CD14-positive monocyte (primary cell): ENCODE data around the gene SH3BP5. TPM values are rescaled to one million over a fixed set of nuclear protein-coding genes. Genes with fewer than 3 reads are reported as not detected.

ENCODE experiments used
- DNase-seq, 3 donors: peaks; one replicate each; pipeline ENCODE4 v3.0.0-alpha.2; 2011 to 2022
- H2AFZ ChIP-seq: 2 replicates; pipeline ENCODE4 v1.6.0; 2012; ENCODE audit warnings: mild to moderate bottlenecking, low read depth, low read length, inconsistent platforms; ENCODE audit not compliant: insufficient read depth, poor library complexity, severe bottlenecking
- H3K27ac ChIP-seq, 2 donors: 1 replicate in 1 of 2; 2 replicates in 1 of 2; pipeline ENCODE4 v1.5.1; 2012 to 2013; ENCODE audit warnings: low read length in 2 of 2, control low read depth in 1 of 2, inconsistent platforms in 1 of 2, low read depth in 1 of 2, mild to moderate bottlenecking in 1 of 2
- H3K27me3 ChIP-seq, 2 donors: one replicate each; pipeline versions ENCODE4 v1.6.0 to v1.6.1; 2011 to 2013; ENCODE audit warnings: low read length in 2 of 2; ENCODE audit not compliant: control insufficient read depth in 2 of 2, insufficient read depth in 2 of 2
- H3K36me3 ChIP-seq, 2 donors: replicated peaks in 1 of 2; 1 replicate in 1 of 2; 2 replicates in 1 of 2; pipeline versions ENCODE4 v1.5.1 to v1.6.1; 2012 to 2013; ENCODE audit warnings: low read length in 2 of 2, control low read depth in 1 of 2, inconsistent platforms in 1 of 2, mild to moderate bottlenecking in 1 of 2; ENCODE audit not compliant: insufficient read depth in 2 of 2, control insufficient read depth in 1 of 2
- H3K4me1 ChIP-seq, 2 donors: 1 replicate in 1 of 2; 2 replicates in 1 of 2; pipeline versions ENCODE4 v1.5.1 to v1.6.1; 2012 to 2013; ENCODE audit warnings: low read length in 2 of 2, control low read depth in 1 of 2, inconsistent platforms in 1 of 2, mild to moderate bottlenecking in 1 of 2, moderate library complexity in 1 of 2; ENCODE audit not compliant: insufficient read depth in 2 of 2, control insufficient read depth in 1 of 2
- H3K4me2 ChIP-seq: replicated peaks from 2 replicates; pipeline ENCODE3; 2012; ENCODE audit warnings: low read length, moderate library complexity, mild to moderate bottlenecking; ENCODE audit not compliant: poor library complexity, severe bottlenecking; ENCODE audit errors: extremely low read depth
- H3K4me3 ChIP-seq, 3 experiments: fragments of 200-600 bp in 1 of 3; sonication (generic) in 1 of 3; replicated peaks in 1 of 3; 1 replicate in 2 of 3; 2 replicates in 1 of 3; pipeline ENCODE4 v1.5.1; 2011 to 2013; ENCODE audit warnings: low read length in 3 of 3, mild to moderate bottlenecking in 3 of 3, control low read depth in 2 of 3, low read depth in 2 of 3, inconsistent platforms in 1 of 3, moderate library complexity in 1 of 3
- H3K79me2 ChIP-seq: 2 replicates; pipeline ENCODE4 v1.6.0; 2012; ENCODE audit warnings: mild to moderate bottlenecking, control low read depth, inconsistent platforms, low read length, moderate library complexity; ENCODE audit not compliant: insufficient read depth
- H3K9ac ChIP-seq: 2 replicates; pipeline ENCODE4 v1.6.0; 2017; ENCODE audit warnings: low read length, mild to moderate bottlenecking; ENCODE audit not compliant: insufficient read depth, poor library complexity, severe bottlenecking
- H3K9me3 ChIP-seq, 2 donors: replicated peaks in 1 of 2; 1 replicate in 1 of 2; 2 replicates in 1 of 2; pipeline versions ENCODE4 v1.5.1 to v1.6.1; 2012 to 2013; ENCODE audit warnings: low read length in 2 of 2, control low read depth in 1 of 2; ENCODE audit not compliant: control insufficient read depth in 1 of 2, insufficient read depth in 1 of 2
- H4K20me1 ChIP-seq: 2 replicates; pipeline ENCODE4 v1.6.0; 2012; ENCODE audit warnings: mild to moderate bottlenecking, low read length, control low read depth, moderate library complexity; ENCODE audit not compliant: insufficient read depth
- H3K27ac Mint-ChIP-seq, 7 donors: one replicate each; pipeline ENCODE4 v1.8.0; 2020; ENCODE audit warnings: mild to moderate bottlenecking in 7 of 7, mixed read lengths in 7 of 7, moderate library complexity in 6 of 7, inconsistent platforms in 2 of 7
- H3K27me3 Mint-ChIP-seq, 3 donors: one replicate each; pipeline ENCODE4 v1.8.0; 2021 to 2022; ENCODE audit warnings: low read depth in 3 of 3, mild to moderate bottlenecking in 3 of 3, mixed read lengths in 3 of 3, moderate library complexity in 3 of 3, inconsistent platforms in 1 of 3
- H3K36me3 Mint-ChIP-seq, 2 donors: one replicate each; pipeline ENCODE4 v1.8.0; 2020; ENCODE audit warnings: mixed read lengths in 2 of 2, inconsistent platforms in 1 of 2, mild to moderate bottlenecking in 1 of 2
- H3K4me1 Mint-ChIP-seq: one replicate; pipeline ENCODE4 v1.8.0; 2020; ENCODE audit warnings: mild to moderate bottlenecking, mixed read lengths
- H3K4me3 Mint-ChIP-seq, 2 donors: one replicate each; pipeline ENCODE4 v1.8.0; 2020; ENCODE audit warnings: mild to moderate bottlenecking in 2 of 2, mixed read lengths in 2 of 2, moderate library complexity in 1 of 2
- H3K9me3 Mint-ChIP-seq, 7 donors: one replicate each; pipeline ENCODE4 v1.8.0; 2020 to 2022; ENCODE audit warnings: mixed read lengths in 7 of 7, mild to moderate bottlenecking in 6 of 7, moderate library complexity in 6 of 7, inconsistent platforms in 2 of 7
- WGBS: methylation state at CpG from one replicate; pipeline ENCODE4 v1.1.5; 2013; ENCODE audit warnings: missing lambda C conversion rate; ENCODE audit not compliant: insufficient coverage; 5-methylcytosine and 5-hydroxymethylcytosine counted together
- intact Hi-C, 2 donors: fragments of 100-400 bp; cut with micrococcal nuclease; formaldehyde crosslinking; loops; one replicate each; pipeline versions ENCODE4 v1.15.0 to v1.15.1; 2023
- polyA plus RNA-seq, 3 donors: library from polyadenylated mRNA; depleted of rRNA in 1 of 3; unstranded in 2 of 3; stranded (reverse) in 1 of 3; fragments of 300-500 nt in 2 of 3; fragments of >200 nt in 1 of 3; fragmentation: Illumina TruSeq in 2 of 3; gene quantifications; 1 replicate in 2 of 3; 2 replicates in 1 of 3; pipeline ENCODE4 v1.2.3, GENCODE V29; 2012 to 2021
- TF ChIP-seq, protein P1 (sequence below): fragments of 200-600 bp; IDR thresholded peaks from one replicate; pipeline ENCODE4 v1.8.0; 2022; ENCODE audit warnings: antibody characterized with exemption, mild to moderate bottlenecking

SH3BP5 gene
- polyA plus RNA-seq, 3 donors, result 10.7 to 29.6 (median 22.8) TPM

- H3K4me1 Mint-ChIP-seq, result peaks cover 95% of the 10 kb centered on the region
- Histone ChIP-seq H3K4me2 (peak overlapping the region; percentile 24), H3K36me3 (no peaks in the 10 kb centered on the region), H3K79me2 (peaks cover 40% of the 10 kb centered on the region), H3K27me3 (no peaks in the 10 kb centered on the region), H3K9ac (peak overlapping the region; percentile 23), H3K4me1 (peaks cover 99 to 100% of the 10 kb centered on the region in 2 donors), H3K27ac (peak overlapping the region; percentile 91 to 99), H3K4me3 (peak overlapping the region in 1 of 3 experiments; percentile 8), H2AFZ (no peak overlapping the region), H4K20me1 (no peaks in the 10 kb centered on the region), H3K9me3 (no peaks in the 10 kb centered on the region)
- DNase-seq, result peak; percentile 66 to 90 (median 70)
- TF ChIP-seq, protein P1, sequence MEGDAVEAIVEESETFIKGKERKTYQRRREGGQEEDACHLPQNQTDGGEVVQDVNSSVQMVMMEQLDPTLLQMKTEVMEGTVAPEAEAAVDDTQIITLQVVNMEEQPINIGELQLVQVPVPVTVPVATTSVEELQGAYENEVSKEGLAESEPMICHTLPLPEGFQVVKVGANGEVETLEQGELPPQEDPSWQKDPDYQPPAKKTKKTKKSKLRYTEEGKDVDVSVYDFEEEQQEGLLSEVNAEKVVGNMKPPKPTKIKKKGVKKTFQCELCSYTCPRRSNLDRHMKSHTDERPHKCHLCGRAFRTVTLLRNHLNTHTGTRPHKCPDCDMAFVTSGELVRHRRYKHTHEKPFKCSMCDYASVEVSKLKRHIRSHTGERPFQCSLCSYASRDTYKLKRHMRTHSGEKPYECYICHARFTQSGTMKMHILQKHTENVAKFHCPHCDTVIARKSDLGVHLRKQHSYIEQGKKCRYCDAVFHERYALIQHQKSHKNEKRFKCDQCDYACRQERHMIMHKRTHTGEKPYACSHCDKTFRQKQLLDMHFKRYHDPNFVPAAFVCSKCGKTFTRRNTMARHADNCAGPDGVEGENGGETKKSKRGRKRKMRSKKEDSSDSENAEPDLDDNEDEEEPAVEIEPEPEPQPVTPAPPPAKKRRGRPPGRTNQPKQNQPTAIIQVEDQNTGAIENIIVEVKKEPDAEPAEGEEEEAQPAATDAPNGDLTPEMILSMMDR, result no peak
- peaks cover 0 to 6% (median 0%) of the 10 kb centered on the region in 3 donors for H3K27me3 Mint-ChIP-seq
- peaks cover 0 to 4% (median 0%) of the 10 kb centered on the region in 7 donors for H3K9me3 Mint-ChIP-seq
- intact Hi-C loops, result no loop called here
- peak overlapping the region; percentile 50 to 62 for H3K4me3 Mint-ChIP-seq
- peak overlapping the region; percentile 96 to 100 (median 99) for H3K27ac Mint-ChIP-seq
- WGBS, result 0% methylated on average over 2 of the region's 6 CpGs
- H3K36me3 Mint-ChIP-seq, result peaks cover 44 to 48% of the 10 kb centered on the region in 2 donors
These were observed 40.5 kb downstream of the SH3BP5 start for GRCh38 chr3:15291589-15292541.

DNA sequence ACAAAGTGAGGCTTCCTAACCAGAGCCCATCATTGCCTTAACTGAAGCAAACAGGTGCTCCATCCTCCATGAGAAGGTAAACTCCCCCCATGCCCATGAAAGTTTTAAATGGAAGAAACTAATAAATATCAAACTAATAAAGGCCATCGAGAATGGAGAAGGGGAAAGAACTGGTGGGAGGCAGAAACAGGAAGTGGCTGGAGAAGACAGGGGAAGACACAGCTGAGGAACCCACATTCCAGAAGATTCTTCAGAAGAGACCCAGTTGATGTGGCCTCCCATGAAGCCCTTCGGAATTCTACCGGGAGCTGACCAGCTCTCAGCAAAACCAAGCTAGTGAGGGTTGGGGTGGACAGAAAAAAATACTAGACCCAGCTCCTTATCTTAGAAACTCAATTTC is 41.6 kb downstream of the SH3BP5 start:
- Mint-ChIP-seq H3K36me3 (peaks cover 46 to 53% of the 10 kb centered on the region in 2 donors), H3K27me3 (peaks cover 0 to 6% (median 0%) of the 10 kb centered on the region in 3 donors), H3K4me3 (no peak overlapping the region), H3K9me3 (peaks cover 0 to 4% (median 0%) of the 10 kb centered on the region in 7 donors), H3K4me1 (peaks cover 90% of the 10 kb centered on the region), H3K27ac (peak overlapping the region; percentile 96 to 100 (median 99))
- peak overlapping the region; percentile 91 to 99 for H3K27ac ChIP-seq
- peaks cover 47% of the 10 kb centered on the region for H3K79me2 ChIP-seq
- H3K9me3 ChIP-seq, result no peaks in the 10 kb centered on the region
- H3K9ac ChIP-seq, result no peak overlapping the region
- TF ChIP-seq, protein P1, result no peak
- H3K4me2 ChIP-seq, result peak overlapping the region; percentile 17
- no peaks in the 10 kb centered on the region for H3K27me3 ChIP-seq
- intact Hi-C loops, result no loop called here
- no peaks in the 10 kb centered on the region for H4K20me1 ChIP-seq
- no peak overlapping the region for H2AFZ ChIP-seq
- WGBS, result no CpG with 5 or more reads among the region's 3 CpGs
- H3K4me3 ChIP-seq, result peak overlapping the region in 1 of 3 experiments; percentile 18
- peaks cover 92 to 94% of the 10 kb centered on the region in 2 donors for H3K4me1 ChIP-seq
- peaks cover under 1 to 4% of the 10 kb centered on the region in 2 donors for H3K36me3 ChIP-seq
- DNase-seq, result peak in 2 of 3 donors; percentile 46 to 57
